ENCODE data around the gene SAMD3. TPM values are rescaled to one million over a fixed set of nuclear protein-coding genes. Genes with fewer than 3 reads are reported as not detected.
"Not testable (repeated sequence)": the region's sequence is repeated elsewhere in the genome, so short reads cannot be mapped to it uniquely, and the experiment has no call there.

Gene SAMD3, protein sequence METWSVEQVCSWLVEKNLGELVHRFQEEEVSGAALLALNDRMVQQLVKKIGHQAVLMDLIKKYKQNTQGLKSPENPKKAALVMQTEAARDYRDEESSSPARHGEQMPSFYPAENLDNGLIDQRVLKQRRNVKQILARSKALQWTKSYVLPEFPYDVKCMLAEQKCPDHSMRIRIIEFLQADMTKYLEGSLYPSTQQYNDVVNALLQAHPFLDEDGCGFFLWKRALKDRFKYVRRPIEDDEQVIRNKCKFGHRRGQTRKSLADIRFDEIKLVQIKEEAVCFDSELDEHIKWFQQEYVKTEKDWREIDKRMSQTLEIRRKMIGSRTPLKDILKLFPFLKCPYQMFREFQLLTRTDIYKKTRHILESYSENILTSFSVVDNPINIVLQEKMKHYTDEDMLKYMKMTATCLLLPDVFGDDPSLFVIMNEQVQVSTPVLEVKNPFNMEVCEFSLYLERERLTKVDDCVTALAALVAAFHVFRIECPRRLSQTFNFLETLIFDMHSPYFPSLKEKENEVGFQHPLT
- under 1 TPM; 0.17 to 0.66 (median 0.36) TPM for total RNA-seq
- polyA plus RNA-seq: under 1 TPM in 1 of 3 donors, not detected in 2; 0.09 TPM
- long read RNA-seq, donor 1: 0 reads
- long read RNA-seq, donor 2: 0 reads

DNA sequence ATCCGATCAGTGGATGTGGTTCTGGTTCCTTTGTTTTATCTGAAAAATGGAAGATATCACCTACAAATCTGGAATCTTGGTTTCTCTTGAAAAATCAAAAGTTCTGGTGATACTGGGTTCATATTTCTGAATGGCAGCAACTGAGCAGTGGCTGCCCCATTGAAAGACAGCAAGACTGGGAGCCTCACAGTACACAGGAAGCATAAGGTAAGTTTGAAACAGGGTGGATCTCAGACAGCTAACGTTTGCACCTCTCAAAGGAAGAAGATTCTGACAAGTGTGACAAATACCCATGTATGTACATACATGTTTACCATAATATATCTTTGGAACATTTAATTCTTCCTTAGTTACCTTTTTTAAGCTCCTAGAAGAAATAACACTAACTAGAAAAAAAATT is at the start of gene SAMD3:
SAMD3 (minus strand) TSS at position 177 of the 400 bp plus-strand sequence. CDS start 7,678 bp downstream, outside the sequence.
- no peaks in the 10 kb centered on the region for H3K27me3 ChIP-seq (ENCODE audit: insufficient read depth in 3 of 3, low read length in 2 of 3)
- no peaks in the 10 kb centered on the region for H3K9me3 ChIP-seq
- TF ChIP-seq, protein P1, sequence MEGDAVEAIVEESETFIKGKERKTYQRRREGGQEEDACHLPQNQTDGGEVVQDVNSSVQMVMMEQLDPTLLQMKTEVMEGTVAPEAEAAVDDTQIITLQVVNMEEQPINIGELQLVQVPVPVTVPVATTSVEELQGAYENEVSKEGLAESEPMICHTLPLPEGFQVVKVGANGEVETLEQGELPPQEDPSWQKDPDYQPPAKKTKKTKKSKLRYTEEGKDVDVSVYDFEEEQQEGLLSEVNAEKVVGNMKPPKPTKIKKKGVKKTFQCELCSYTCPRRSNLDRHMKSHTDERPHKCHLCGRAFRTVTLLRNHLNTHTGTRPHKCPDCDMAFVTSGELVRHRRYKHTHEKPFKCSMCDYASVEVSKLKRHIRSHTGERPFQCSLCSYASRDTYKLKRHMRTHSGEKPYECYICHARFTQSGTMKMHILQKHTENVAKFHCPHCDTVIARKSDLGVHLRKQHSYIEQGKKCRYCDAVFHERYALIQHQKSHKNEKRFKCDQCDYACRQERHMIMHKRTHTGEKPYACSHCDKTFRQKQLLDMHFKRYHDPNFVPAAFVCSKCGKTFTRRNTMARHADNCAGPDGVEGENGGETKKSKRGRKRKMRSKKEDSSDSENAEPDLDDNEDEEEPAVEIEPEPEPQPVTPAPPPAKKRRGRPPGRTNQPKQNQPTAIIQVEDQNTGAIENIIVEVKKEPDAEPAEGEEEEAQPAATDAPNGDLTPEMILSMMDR (IDR thresholded peaks at IDR 0.05): no peak
- no peak for DNase-seq
- ATAC-seq: no peak
- intact Hi-C loops (cut with DNase I): no loop called here
- 58 to 75% (median 68%) methylated on average over 2 of the region's 2 CpGs for WGBS, 3 donors
- H3K27ac ChIP-seq: no peak within 1 kb of the TSS
- H3K4me3 ChIP-seq: no peak within 1 kb of the TSS
- no peaks in the 10 kb centered on the region for H3K4me1 ChIP-seq
- no peaks in the 10 kb centered on the region for H3K36me3 ChIP-seq (ENCODE audit: insufficient read depth in 1 of 2, low read depth in 1 of 2)

DNA sequence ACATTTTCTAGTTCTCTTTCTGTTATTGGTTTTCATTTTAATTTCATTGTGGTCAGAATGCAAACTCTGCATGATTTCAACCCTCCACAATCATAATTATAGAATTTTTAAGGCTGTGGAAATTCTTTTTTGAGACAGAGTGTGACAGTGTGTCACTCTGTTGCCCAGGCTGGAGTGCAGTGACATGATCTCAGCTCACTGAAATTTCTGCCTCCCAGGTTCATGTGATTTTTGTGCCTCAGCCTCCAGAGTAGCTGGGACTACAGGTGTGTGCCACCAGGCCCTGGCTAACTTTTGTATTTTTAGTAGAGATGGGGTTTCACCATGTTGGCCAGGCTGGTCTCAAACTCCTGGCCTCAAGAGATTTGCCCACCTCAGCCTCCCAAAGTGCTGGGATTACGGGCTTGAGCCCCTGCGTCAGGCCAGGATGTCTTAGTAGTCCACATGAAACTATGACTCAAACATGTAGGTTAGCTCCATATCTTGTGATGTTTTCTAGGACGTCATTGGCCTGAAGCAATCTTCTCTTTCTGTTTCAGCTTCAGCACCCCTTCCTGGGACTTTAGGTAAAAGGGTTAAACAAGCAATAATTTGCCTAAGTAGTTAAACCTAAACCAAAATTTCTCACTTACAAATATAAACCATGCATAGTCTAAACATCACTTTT is 47.4 kb upstream of the SAMD3 start:
- intact Hi-C loops (cut with DNase I): no loop called here
- no peak for DNase-seq

DNA sequence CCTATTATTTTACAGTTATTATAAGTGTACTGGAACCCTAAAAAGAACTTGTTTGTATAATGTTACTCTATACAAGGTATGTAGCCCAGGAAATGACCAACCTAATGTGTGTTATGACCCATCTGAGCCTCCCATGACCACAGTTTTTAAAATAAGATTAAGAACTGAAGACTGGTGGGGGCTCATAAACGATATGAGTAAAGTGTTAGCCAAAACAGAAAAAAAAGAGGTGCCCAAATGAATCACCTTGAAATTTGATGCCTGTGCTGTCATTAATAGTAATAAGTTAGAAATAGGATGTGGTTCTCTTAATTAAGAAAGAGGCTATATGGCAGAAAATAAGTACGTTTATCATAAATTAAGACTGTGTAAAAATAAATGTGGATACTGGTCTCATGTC is 42.8 kb upstream of the SAMD3 start:
- H3K4me1 ChIP-seq; H3K27ac ChIP-seq; H3K36me3 ChIP-seq (ENCODE audit: insufficient read depth in 1 of 2, low read depth in 1 of 2); ATAC-seq; H3K9me3 ChIP-seq; H3K4me3 ChIP-seq; DNase-seq; intact Hi-C loops (cut with DNase I); H3K27me3 ChIP-seq (ENCODE audit: insufficient read depth in 3 of 3, low read length in 2 of 3): not testable (repeated sequence)
- 58 to 75% (median 72%) methylated on average over 2 of the region's 2 CpGs for WGBS, 3 donors

More for the DNA sequence above, 47.4 kb upstream of the SAMD3 start:
- TF ChIP-seq, protein P1 (IDR thresholded peaks at IDR 0.05): no peak
- no peak overlapping the region for H3K27ac ChIP-seq
- H3K4me1 ChIP-seq: no peaks in the 10 kb centered on the region
- H3K27me3 ChIP-seq (ENCODE audit: insufficient read depth in 3 of 3, low read length in 2 of 3): no peaks in the 10 kb centered on the region
- WGBS, 3 donors: 92 to 96% (median 95%) methylated on average over 3 of the region's 3 CpGs
- peaks cover 10% of the 10 kb centered on the region for H3K9me3 ChIP-seq
- ATAC-seq: no peak
- no peak overlapping the region for H3K4me3 ChIP-seq
- no peaks in the 10 kb centered on the region for H3K36me3 ChIP-seq (ENCODE audit: insufficient read depth in 1 of 2, low read depth in 1 of 2)

DNA sequence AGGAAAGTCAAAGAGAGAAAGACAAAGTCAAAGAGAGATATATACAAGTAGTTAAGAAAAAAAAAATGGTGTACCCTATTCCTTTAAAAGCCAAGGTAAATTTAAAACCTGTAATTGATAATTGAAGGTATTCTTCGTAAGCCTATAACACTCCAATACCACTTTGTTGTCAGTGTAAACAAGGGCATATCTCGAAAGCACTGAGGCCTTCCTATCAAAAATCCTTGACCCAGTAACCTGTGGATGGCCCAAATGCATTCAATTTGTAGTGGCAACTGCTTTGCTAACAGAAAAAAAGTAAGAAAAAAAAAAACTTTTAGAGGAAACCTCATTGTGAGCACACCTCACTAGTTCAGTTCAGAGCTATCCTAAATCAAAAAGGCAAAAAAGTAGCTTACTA is 39.3 kb upstream of the SAMD3 start:
- no peak for DNase-seq
- no peaks in the 10 kb centered on the region for H3K36me3 ChIP-seq (ENCODE audit: insufficient read depth in 1 of 2, low read depth in 1 of 2)
- H3K27me3 ChIP-seq (ENCODE audit: insufficient read depth in 3 of 3, low read length in 2 of 3): no peaks in the 10 kb centered on the region
- no peak overlapping the region for H3K4me3 ChIP-seq
- intact Hi-C loops (cut with DNase I): no loop called here
- H3K9me3 ChIP-seq: no peaks in the 10 kb centered on the region
- WGBS, 3 donors: 88 to 94% (median 91%) methylated on average over 2 of the region's 2 CpGs
- H3K4me1 ChIP-seq: no peaks in the 10 kb centered on the region
- TF ChIP-seq, protein P1 (IDR thresholded peaks at IDR 0.05): no peak
- H3K27ac ChIP-seq: no peak overlapping the region
- no peak for ATAC-seq

DNA sequence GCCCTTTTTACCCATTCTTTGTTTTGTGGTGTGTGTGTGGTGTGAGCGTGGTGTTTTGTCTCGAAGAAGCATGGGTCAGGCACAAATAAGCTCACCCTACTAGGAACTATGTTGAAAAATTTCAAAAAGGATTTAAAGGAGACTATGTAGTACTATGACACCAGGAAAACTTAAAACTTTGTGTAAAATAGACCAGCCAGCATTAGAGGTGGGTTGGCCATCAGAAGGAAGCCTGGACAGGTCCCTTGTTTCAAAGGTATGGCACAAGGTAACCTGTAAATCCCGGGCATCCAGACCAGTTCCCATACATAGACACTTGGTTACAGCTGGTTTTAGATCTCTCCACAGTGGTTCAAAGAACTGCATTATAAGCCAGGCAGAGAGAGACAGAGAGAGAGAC is 38.8 kb upstream of the SAMD3 start:
- intact Hi-C loops (cut with DNase I): not testable (repeated sequence)
- WGBS, 3 donors: 89 to 91% (median 90%) methylated on average over 3 of the region's 3 CpGs

DNA sequence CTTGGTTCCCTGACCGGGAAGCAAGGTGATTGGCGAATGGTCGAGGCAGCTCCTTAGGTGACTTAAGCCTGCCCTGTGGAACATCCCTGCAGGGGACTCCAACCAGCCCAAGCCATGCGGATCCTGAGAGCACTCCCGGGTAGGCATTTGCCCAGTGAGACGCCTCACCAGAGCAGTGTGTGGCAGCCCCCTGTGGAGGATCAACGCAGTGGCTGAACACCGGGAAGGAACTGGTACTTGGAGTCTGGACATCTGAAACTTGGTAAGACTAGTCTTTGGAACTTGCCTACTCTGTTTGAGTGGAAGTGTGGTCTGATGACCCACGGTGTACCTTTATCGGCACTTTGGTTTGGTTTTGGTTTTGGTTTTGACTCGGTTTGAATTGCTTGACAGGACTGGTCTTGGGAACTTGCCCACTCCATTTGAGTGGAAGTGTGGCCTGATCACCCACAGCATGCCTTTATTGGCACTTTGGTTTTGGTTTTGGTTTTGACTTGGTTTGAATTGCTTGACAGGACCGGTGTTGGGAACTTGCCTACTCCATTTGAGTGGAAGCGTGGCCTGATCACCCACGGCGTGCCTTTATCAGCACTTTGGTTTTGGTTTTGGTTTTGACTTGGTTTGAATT is 38.0 kb upstream of the SAMD3 start:
- DNase-seq, H3K27ac ChIP-seq: not testable (repeated sequence)

More for the DNA sequence above, 38.8 kb upstream of the SAMD3 start:
- not testable (repeated sequence) for ATAC-seq; H3K27ac ChIP-seq; H3K36me3 ChIP-seq (ENCODE audit: insufficient read depth in 1 of 2, low read depth in 1 of 2); H3K27me3 ChIP-seq (ENCODE audit: insufficient read depth in 3 of 3, low read length in 2 of 3); H3K4me1 ChIP-seq; H3K4me3 ChIP-seq; H3K9me3 ChIP-seq; DNase-seq

DNA sequence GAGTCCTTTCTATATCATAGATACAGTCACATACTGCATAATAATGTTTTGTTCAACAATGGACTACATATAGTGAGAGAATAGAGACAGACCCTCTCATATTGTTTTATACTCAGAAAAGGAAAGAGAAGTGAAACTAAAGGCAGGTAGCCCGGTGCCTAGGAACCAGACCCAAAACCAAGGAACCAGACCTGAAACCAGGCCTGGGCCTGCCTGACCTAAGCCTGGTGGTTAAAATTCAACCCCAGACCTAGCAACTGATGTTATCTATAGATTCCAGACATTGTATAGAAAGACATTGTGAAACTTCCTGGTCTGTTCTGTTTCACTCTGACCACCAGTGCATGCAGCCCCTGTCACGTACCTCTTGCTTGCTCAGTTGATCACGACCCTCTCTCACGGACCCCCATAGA is 37.3 kb upstream of the SAMD3 start:
- H3K27ac ChIP-seq; intact Hi-C loops (cut with DNase I); H3K27me3 ChIP-seq (ENCODE audit: insufficient read depth in 3 of 3, low read length in 2 of 3); DNase-seq; ATAC-seq; H3K4me1 ChIP-seq; H3K4me3 ChIP-seq; H3K36me3 ChIP-seq (ENCODE audit: insufficient read depth in 1 of 2, low read depth in 1 of 2); H3K9me3 ChIP-seq: not testable (repeated sequence)
- WGBS, 3 donors: 73 to 97% (median 91%) methylated on average over 4 of the region's 4 CpGs

More for the DNA sequence above, 38.0 kb upstream of the SAMD3 start:
- H3K4me3 ChIP-seq; H3K4me1 ChIP-seq; ATAC-seq; H3K9me3 ChIP-seq; H3K36me3 ChIP-seq (ENCODE audit: insufficient read depth in 1 of 2, low read depth in 1 of 2); intact Hi-C loops (cut with DNase I); H3K27me3 ChIP-seq (ENCODE audit: insufficient read depth in 3 of 3, low read length in 2 of 3): not testable (repeated sequence)
- 83 to 93% (median 92%) methylated on average over 15 of the region's 15 CpGs for WGBS, 3 donors
